ENCODE data around the gene ESR2.
"Not testable (repeated sequence)": the region's sequence is repeated elsewhere in the genome, so short reads cannot be mapped to it uniquely, and the experiment has no call there.

Gene ESR2

DNA sequence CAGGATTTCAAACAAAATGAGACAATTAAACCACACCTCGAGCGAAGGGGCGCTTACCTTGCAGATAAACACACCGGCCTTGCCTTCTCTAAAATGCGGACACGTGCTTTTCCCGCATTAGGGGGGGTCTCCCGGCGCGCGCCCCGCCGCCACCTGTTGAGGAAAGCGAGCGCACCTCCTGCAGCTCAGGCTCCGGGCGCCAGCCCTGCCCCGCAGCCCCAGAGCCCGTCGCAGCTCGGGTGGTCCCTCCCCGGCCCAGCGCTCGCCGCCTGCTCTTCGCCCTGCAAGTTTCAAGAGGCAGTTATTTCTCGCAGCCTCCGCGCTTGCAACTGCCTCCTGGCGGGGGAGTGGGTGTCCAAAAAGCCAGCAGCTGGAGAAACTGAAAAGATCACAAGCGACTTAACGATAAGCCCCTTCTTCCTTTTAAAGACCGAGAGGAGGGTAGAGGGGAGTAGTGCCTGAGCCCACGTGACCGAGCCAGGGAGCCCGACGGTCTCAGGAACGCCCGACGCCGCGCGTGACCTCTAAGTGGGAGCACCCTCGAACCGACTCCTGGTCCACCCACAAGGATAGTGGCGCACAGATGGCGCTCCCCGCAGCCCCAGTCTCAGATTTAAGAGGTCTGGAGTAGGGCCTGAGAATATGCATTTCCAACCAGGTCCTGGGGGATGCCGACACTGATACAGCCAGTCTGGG is at the start of gene ESR2:
Gene ESR2, minus strand, starts transcription at position 396 of the 696 bp plus-strand sequence. CDS start 11,386 bp downstream, outside the sequence.
- peak in 1 of 4 experiments; percentile 5 for DNase-seq

GRCh38 chr14:64340560-64341196 is 46.5 kb upstream of the ESR2 start:
- DNase-seq = no peak

DNA sequence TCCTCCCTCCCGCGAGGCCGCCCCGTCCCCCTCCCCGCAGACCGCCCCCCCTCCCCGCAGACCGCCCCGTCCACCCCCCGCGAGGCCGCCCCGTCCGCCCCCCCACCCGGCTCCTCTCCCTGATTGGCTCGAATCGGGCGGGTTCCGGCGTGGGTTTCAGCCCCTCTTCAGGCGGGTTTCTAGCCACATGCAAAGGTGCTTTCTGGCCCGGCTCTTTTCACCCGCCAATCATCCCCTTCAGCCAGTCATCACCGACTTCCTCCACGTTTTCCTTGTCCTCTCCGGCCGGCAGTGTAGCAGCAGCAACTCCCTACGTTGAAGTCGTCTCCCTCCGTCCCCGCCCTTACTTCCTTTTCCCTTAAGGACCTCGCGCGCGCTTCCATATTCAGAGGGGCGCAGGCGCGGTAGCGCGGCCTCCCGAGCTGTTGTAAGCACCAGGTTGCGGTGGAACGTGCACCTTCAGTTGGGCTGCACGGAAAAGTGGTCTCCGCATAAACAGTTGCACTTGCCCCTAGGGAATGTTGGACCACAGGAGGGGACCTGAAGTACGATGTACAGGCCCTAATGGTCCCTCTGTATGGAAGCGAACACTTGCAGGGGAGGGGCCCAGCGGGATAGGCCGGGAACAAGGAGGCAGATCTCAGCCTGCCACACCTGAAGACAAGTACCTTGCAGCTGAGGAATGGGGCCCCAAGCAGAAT is 44.6 kb upstream of the ESR2 start:
- DNase-seq = peak; percentile 67 to 81 (median 71)

DNA sequence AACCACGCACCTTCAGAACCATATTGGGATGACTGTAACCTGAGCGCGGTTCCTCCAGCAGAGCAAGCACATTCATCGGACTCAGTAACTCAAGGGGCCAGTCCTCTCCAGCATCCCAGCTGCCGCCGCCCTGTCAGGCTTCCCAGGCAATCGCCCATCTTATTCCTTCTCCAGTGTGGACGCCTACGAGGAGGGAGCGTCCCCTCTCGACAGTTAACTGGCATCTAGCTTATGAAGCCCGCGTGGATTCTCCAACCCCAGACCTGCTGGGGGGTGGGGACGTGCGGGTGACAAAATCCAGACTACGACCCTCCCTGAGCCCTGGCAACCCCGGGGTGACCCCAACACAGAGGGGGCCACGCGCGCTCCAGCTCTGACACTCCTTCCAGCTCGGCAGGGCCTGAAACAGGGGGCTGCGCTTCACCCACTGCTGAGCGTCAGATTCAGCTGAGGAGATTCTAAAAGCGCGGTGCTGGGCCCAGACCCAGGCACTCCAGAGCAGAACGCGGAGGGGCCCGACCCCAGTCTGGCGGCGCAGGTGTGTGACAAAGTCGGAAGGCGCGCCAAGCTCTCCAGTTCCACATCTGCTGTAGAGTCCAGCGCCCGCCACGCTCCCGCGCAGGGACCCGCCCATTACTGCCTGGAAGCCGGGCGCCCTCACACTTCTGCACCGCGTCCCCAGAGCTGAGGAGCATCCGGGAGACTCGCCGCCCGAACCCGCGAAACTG is 43.9 kb upstream of the ESR2 start:
- DNase-seq = peak in 2 of 4 experiments; percentile 8 to 23

DNA sequence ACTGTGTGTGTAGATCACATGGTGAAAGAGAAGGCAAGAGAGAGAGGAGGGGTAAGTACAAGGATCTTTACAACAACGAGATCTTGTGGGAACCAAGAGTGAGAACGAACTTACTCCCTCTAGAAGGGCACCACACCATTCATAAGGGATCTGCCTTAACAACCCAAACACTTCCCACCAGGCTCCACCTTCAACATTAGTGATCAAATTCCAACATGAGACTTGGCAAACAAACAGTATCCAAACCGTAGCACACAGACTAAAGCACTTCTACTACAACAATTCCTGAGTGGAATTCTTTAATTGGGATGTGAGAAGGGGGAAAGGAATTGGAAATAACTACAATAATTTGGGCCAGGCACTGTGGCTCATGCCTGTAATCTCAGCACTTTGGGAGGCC is 35.0 kb upstream of the ESR2 start:
- no peak for DNase-seq

GRCh38 chr14:64326502-64326901 is 32.3 kb upstream of the ESR2 start:
- no peak for DNase-seq

GRCh38 chr14:64324895-64325294 is 30.7 kb upstream of the ESR2 start:
- DNase-seq = no peak

DNA sequence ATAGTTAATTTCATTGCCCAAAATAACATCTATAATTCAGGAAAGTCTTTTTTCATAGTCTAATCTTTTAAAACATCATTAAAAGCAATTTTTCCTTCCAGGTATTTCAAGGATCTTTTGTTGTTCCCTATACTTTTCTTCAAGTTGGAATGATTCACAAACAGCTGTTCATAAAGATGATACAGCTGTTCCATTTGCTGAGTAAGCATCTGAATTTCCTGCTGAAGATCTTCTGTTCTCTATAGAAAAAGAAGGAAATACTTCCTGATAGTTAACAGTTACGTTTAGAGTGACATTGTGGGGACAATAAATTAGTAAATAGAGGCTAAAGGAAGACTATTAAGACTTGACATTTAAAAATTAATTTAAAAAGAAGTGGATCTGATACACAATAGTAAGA is 30.3 kb upstream of the ESR2 start:
- no peak for DNase-seq

DNA sequence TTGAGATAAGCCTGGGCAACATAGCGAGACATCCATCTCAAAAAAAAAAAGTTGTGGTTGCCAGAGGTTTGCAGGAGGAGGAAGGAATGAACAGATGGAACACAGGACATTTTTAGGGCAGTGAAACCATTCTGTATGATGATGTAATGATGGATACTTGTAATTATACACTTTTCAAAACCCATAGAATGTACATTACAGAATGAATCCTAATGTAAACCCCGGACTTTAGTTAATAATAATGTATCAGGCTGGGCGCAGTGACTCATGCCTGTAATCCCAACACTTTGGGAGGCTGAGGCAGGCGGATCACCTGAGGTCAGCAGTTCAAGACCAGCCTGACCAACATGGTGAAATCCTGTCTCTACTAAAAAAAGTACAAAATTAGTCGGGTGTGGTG is 26.2 kb upstream of the ESR2 start:
- DNase-seq = not testable (repeated sequence)

- not testable (repeated sequence) for DNase-seq
These were observed 24.5 kb upstream of the ESR2 start for GRCh38 chr14:64318695-64319094.

DNA sequence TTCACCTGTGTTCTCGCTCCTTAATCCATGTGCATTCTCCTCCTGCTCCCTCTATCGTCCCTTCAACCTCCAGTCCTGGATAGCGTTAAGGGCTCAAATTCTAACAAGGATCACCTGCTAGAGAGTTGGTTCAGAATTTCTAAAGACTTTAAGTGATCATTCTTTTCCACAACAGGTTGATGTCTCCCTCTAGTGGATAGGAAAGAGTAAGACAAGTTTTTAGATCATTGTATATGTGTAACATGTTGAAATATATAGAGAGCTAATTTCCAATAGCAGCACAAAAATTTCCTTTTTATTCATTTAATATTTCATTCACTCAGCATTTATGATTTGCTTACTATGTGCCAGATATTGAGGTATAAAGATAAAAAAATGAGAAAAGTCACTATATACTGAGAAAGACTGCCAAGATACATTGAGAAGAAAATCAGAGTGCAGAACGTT is 9.3 kb upstream of the ESR2 start:
- DNase-seq = no peak

DNA sequence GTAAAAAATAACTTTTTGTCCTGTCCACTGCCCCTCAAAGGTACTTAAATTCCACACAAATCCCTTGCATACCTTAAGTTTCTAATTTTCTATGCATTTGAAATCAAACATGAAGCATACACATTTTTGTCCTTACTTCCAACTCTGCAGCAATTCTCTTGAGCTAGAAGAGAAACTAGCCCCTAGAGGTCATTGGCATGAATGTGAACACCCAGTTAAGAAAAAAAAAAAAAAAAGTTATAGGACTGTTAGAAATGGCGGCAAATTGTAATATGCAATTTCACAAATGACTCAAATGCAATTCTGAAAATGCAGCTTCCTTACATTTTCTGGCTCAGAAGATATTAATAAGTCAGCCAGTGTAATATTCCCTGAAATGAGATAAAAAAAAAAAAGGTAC is 4.6 kb upstream of the ESR2 start:
- no peak for DNase-seq

DNA sequence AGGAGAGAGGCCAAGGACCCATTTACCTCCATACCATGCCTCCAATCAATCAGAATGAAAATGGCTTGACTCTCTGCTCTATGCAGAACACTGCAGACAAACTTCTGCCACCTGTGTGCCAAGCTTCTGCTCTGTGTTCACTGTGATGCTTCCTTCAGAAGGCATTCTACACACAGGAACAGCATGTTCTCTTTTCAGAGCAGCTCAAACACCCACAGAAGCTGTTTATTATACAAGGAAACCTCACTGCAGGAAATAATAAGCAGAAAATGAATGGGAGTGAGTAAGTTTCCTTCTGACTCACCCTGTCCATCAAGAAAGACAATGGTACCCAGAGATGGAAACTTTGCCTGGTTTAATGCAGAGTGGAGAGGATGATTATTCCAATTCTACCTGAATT is 2.4 kb upstream of the ESR2 start:
- no peak for DNase-seq

- DNase-seq = peak; percentile 62 to 78 (median 72)
These were observed 672 bp upstream of the ESR2 start for GRCh38 chr14:64294672-64295413.

GRCh38 chr14:64292197-64292596 is 2.0 kb downstream of the ESR2 start:
- DNase-seq = no peak

DNA sequence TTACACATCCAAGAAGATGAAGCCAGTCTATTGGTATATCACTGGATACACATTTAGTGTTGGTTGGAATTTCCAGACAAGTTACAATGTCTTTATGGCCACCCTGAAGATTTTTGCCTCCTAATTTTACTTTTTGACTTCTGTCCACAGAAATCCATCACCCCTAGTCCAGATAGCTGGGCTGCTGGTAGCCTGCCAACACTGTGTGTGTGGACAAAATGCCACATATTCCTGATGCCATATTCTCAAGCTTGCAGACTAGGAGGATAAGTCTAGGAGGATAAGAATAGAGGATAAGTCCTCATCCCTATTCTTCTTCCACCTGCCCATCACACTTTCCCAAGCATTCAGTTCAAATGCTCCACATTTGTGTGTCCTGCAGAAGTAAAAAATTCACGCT is 4.6 kb downstream of the ESR2 start:
- no peak for DNase-seq

DNA sequence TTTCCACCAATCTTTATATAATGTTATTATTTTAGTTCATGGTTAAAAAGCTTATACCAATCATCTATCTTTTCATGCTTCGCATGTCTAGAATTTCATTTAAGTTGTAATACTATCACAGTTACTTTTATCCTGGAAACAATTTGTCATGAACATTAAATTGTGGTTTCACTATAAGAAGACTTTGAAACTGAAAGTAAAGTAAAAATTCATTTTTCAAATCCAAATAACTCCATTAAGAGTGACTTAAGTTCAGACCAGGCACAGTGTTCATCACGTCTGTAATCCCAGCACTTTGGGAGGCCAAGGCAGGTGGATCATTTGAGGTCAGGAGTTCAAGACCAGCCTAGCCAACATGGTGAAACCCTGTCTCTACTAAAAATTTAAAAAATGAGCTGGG is 12.4 kb downstream of the ESR2 start:
- no peak for DNase-seq

- no peak for DNase-seq
These were observed 14.2 kb downstream of the ESR2 start for GRCh38 chr14:64279704-64280668.

- DNase-seq = no peak
These were observed 15.7 kb downstream of the ESR2 start for GRCh38 chr14:64278458-64278857.

GRCh38 chr14:64272019-64272418 is 22.2 kb downstream of the ESR2 start:
- no peak for DNase-seq

- DNase-seq = no peak
These were observed 27.9 kb downstream of the ESR2 start for GRCh38 chr14:64266239-64266638.
